Activated CD8-positive, alpha-beta memory T cell treated with anti-CD3 and anti-CD28 coated beads, Interleukin-2, amount 50 U/mL, for 24 hours (primary cell): ENCODE measurements around the gene LPIN3.

Source experiments
- DNase-seq: peaks from one replicate; pipeline ENCODE4 v3.0.0-alpha.2; 2020; ENCODE audit errors: extremely low read depth

LPIN3 gene

GRCh38 chr20:41349266-41349665 is 8.6 kb downstream of the LPIN3 start:
- DNase-seq, result no peak

- DNase-seq, result no peak
Measured at GRCh38 chr20:41349943-41350342, 9.3 kb downstream of the LPIN3 start.

GRCh38 chr20:41350408-41350962 is 9.9 kb downstream of the LPIN3 start:
- DNase-seq, result no peak

GRCh38 chr20:41352106-41352505 is 11.5 kb downstream of the LPIN3 start:
- no peak for DNase-seq

- DNase-seq, result no peak
Measured at GRCh38 chr20:41352666-41353065, 12.0 kb downstream of the LPIN3 start.

GRCh38 chr20:41353530-41353929 is 12.9 kb downstream of the LPIN3 start:
- DNase-seq, result no peak

- no peak for DNase-seq
Measured at GRCh38 chr20:41355192-41355591, 14.6 kb downstream of the LPIN3 start.

GRCh38 chr20:41355598-41356203 is 15.1 kb downstream of the LPIN3 start:
- no peak for DNase-seq

GRCh38 chr20:41356951-41357350 is 16.3 kb downstream of the LPIN3 start:
- DNase-seq, result no peak

- DNase-seq, result no peak
Measured at GRCh38 chr20:41357424-41358163, 17.0 kb downstream of the LPIN3 start.

GRCh38 chr20:41358230-41358629 is 17.6 kb downstream of the LPIN3 start:
- no peak for DNase-seq

- no peak for DNase-seq
Measured at GRCh38 chr20:41358717-41359116, 18.1 kb downstream of the LPIN3 start.

- DNase-seq, result no peak
Measured at GRCh38 chr20:41359541-41360011, 19.0 kb downstream of the LPIN3 start.

- no peak for DNase-seq
Measured at GRCh38 chr20:41360831-41361756, 20.5 kb downstream of the LPIN3 start.

- no peak for DNase-seq
Measured at GRCh38 chr20:41361757-41362747, 21.4 kb downstream of the LPIN3 start.

GRCh38 chr20:41362748-41363140 is 22.1 kb downstream of the LPIN3 start:
- no peak for DNase-seq

GRCh38 chr20:41363601-41364000 is 23.0 kb downstream of the LPIN3 start:
- no peak for DNase-seq

GRCh38 chr20:41364236-41364855 is 23.7 kb downstream of the LPIN3 start:
- no peak for DNase-seq

- no peak for DNase-seq
Measured at GRCh38 chr20:41364967-41365765, 24.5 kb downstream of the LPIN3 start.
